Gastrocnemius medialis (tissue), 4 donors: Measurements from ENCODE around the gene KRTAP4-5. TPM values are rescaled to one million over a fixed set of nuclear protein-coding genes. Genes with fewer than 3 reads are reported as not detected.
"Not testable (repeated sequence)": the region's sequence is repeated elsewhere in the genome, so short reads cannot be mapped to it uniquely, and the experiment has no call there.

Experiments used
- ATAC-seq, 2 donors: fragments of 150-250 bp; one replicate each; pipeline ENCODE4 v1.9.1; 2016
- DNase-seq, 2 donors: peaks; one replicate each; pipeline ENCODE4 v3.0.0-alpha.2; 2019
- H3K27ac ChIP-seq, 4 donors: fragments of 200-600 bp; sonication (generic); 1 replicate in 1 of 4; 2 replicates in 3 of 4; pipeline ENCODE4 v1.5.1; 2016 to 2018; ENCODE audit warnings: mild to moderate bottlenecking in 2 of 4, moderate library complexity in 1 of 4
- H3K27me3 ChIP-seq, 3 donors: fragments of 200-600 bp; sonication (generic) in 2 of 3; 1 replicate in 1 of 3; 2 replicates in 2 of 3; pipeline versions ENCODE4 v1.5.1 to v1.6.0; 2016 to 2019; ENCODE audit warnings: mild to moderate bottlenecking in 1 of 3, moderate library complexity in 1 of 3
- H3K36me3 ChIP-seq, 2 donors: fragments of 200-600 bp; sonication (generic) in 1 of 2; one replicate each; pipeline ENCODE4 v1.5.1; 2017 to 2018
- H3K4me1 ChIP-seq, 2 donors: fragments of 200-600 bp; sonication (generic) in 1 of 2; one replicate each; pipeline ENCODE4 v1.5.1; 2016 to 2017; ENCODE audit warnings: mild to moderate bottlenecking in 2 of 2
- H3K4me3 ChIP-seq, 4 donors: fragments of 200-600 bp; sonication (generic) in 3 of 4; 1 replicate in 1 of 4; 2 replicates in 3 of 4; pipeline ENCODE4 v1.5.1; 2016 to 2019; ENCODE audit warnings: mild to moderate bottlenecking in 2 of 4
- H3K9me3 ChIP-seq, 3 donors: fragments of 200-600 bp; sonication (generic) in 2 of 3; 1 replicate in 1 of 3; 2 replicates in 2 of 3; pipeline ENCODE4 v1.5.1; 2016 to 2019
- CTCF ChIP-seq, 5 experiments: fragments of 450-650 bp in 3 of 5; fragments of 200-600 bp in 2 of 5; sonication (generic) in 2 of 5; IDR thresholded peaks in 4 of 5; conservative IDR thresholded peaks in 1 of 5; 1 replicate in 4 of 5; 2 replicates in 1 of 5; pipeline ENCODE4 v1.5.1; 2016 to 2019; ENCODE audit warnings: antibody characterized with exemption in 5 of 5, mild to moderate bottlenecking in 3 of 5, moderate library complexity in 3 of 5
- POLR2A ChIP-seq, 2 donors: fragments of 450-650 bp; IDR thresholded peaks; one replicate each; pipeline ENCODE4 v1.6.1; 2017; ENCODE audit warnings: antibody characterized with exemption in 2 of 2, mild to moderate bottlenecking in 2 of 2, moderate library complexity in 2 of 2
- in situ Hi-C, 4 donors: fragments of 200-750 bp; cut with MboI; loops; one replicate each; pipeline versions ENCODE4 v1.15.0 to v1.8.0; 2017; ENCODE audit warnings: low sequenced_read_pairs in 4 of 4
- intact Hi-C: fragments of 100-400 bp; cut with DNase I; formaldehyde crosslinking; loops from one replicate; pipeline ENCODE4 v1.15.1; 2023; ENCODE audit warnings: low total_unique reads
- total RNA-seq, 4 donors: library from RNA; depleted of rRNA; stranded (reverse); fragments of >200 nt; gene quantifications; one replicate each; pipeline versions ENCODE4 v1.1.0 to v1.2.3, GENCODE V29; 2016

The KRTAP4-5 gene
- total RNA-seq, 4 donors from 2014 or later: not detected

GRCh38 chr17:41144846-41145245 lies 4.8 kb downstream of the KRTAP4-5 start:
- H3K4me1 ChIP-seq: no peaks in the 10 kb centered on the region
- H3K4me3 ChIP-seq: no peak overlapping the region
- H3K36me3 ChIP-seq: no peaks in the 10 kb centered on the region
- ATAC-seq (no peak), DNase-seq (no peak)
- intact Hi-C loops (no loop called here), in situ Hi-C loops (no loop called here)
- H3K27me3 ChIP-seq: no peaks in the 10 kb centered on the region
- TF ChIP-seq CTCF (IDR thresholded peaks at IDR 0.05 in 4 of 5, conservative IDR thresholded peaks at IDR 0.05 in 1 of 5) (no peak), POLR2A (IDR thresholded peaks at IDR 0.05) (no peak)
- H3K27ac ChIP-seq: no peak overlapping the region
- no peaks in the 10 kb centered on the region for H3K9me3 ChIP-seq

- Histone ChIP-seq H3K36me3 (no peaks in the 10 kb centered on the region), H3K27me3 (peaks cover 0 to 3% (median 0%) of the 10 kb centered on the region in 3 donors), H3K4me1 (no peaks in the 10 kb centered on the region), H3K4me3 (no peak overlapping the region), H3K27ac (no peak overlapping the region), H3K9me3 (no peaks in the 10 kb centered on the region)
- TF ChIP-seq CTCF (IDR thresholded peaks at IDR 0.05 in 4 of 5, conservative IDR thresholded peaks at IDR 0.05 in 1 of 5) (no peak), POLR2A (IDR thresholded peaks at IDR 0.05) (no peak)
- in situ Hi-C loops (no loop called here), intact Hi-C loops (no loop called here)
- ATAC-seq (no peak), DNase-seq (no peak)
Observed at GRCh38 chr17:41141361-41141760, 8.3 kb downstream of the KRTAP4-5 start.

GRCh38 chr17:41140360-41141131 lies 9.1 kb downstream of the KRTAP4-5 start, which contains the start of gene KRTAP4-6:
KRTAP4-6 (minus strand) TSS chr17:41140544; CDS start chr17:41140487, 57 bp downstream.
- H3K4me1 ChIP-seq: no peaks in the 10 kb centered on the region
- H3K27ac ChIP-seq: no peak within 1 kb of the TSS
- H3K27me3 ChIP-seq: peaks cover 0 to 3% (median 0%) of the 10 kb centered on the region in 3 donors
- DNase-seq (no peak), ATAC-seq (no peak)
- H3K9me3 ChIP-seq: no peaks in the 10 kb centered on the region
- H3K36me3 ChIP-seq: no peaks in the 10 kb centered on the region
- no peak within 1 kb of the TSS for H3K4me3 ChIP-seq
- intact Hi-C loops (no loop called here), in situ Hi-C loops (no loop called here)
- TF ChIP-seq POLR2A (IDR thresholded peaks at IDR 0.05): no peak
- no peak for TF ChIP-seq CTCF (IDR thresholded peaks at IDR 0.05 in 4 of 5, conservative IDR thresholded peaks at IDR 0.05 in 1 of 5)

GRCh38 chr17:41139865-41140264 lies 9.8 kb downstream of the KRTAP4-5 start:
- not testable (repeated sequence) for H3K4me3 ChIP-seq

GRCh38 chr17:41133880-41134735 lies 15.5 kb downstream of the KRTAP4-5 start:
- ATAC-seq (no peak), DNase-seq (no peak)
- Histone ChIP-seq H3K27me3 (peaks cover 0 to 6% (median 0%) of the 10 kb centered on the region in 3 donors), H3K4me1 (no peaks in the 10 kb centered on the region), H3K36me3 (no peaks in the 10 kb centered on the region), H3K9me3 (no peaks in the 10 kb centered on the region), H3K27ac (no peak overlapping the region), H3K4me3 (no peak overlapping the region)
- TF ChIP-seq CTCF (IDR thresholded peaks at IDR 0.05 in 4 of 5, conservative IDR thresholded peaks at IDR 0.05 in 1 of 5): no peak
- no peak for TF ChIP-seq POLR2A (IDR thresholded peaks at IDR 0.05)
- in situ Hi-C loops: no loop called here
- intact Hi-C loops: no loop called here

More at GRCh38 chr17:41139865-41140264, 9.8 kb downstream of the KRTAP4-5 start:
- H3K27ac ChIP-seq, ATAC-seq, H3K27me3 ChIP-seq, in situ Hi-C loops, H3K4me1 ChIP-seq, H3K9me3 ChIP-seq, intact Hi-C loops, H3K36me3 ChIP-seq, DNase-seq: not testable (repeated sequence)
